ENCODE data around the gene MSLN. TPM values are rescaled to one million over a fixed set of nuclear protein-coding genes. Genes with fewer than 3 reads are reported as not detected.

Gene MSLN
- total RNA-seq, 4 donors from 2014 or later, result 0.79 to 5.4 (median 2.3) TPM

GRCh38 chr16:788399-789126, 28.0 kb downstream of the MSLN start, which contains the start of gene CHTF18:
TSS of gene CHTF18 (plus strand) at chr16:788620. CDS start at chr16:788685, 65 bp downstream.
- peak; percentile 27 for DNase-seq
- H3K9me3 ChIP-seq, result no peaks in the 10 kb centered on the region
- H3K27me3 ChIP-seq, result peaks cover 0 to under 1% (median 0%) of the 10 kb centered on the region in 4 donors
- H3K4me3 ChIP-seq, result peak within 1 kb of the TSS; percentile 80 to 99 (median 93)
- TF ChIP-seq CTCF (IDR thresholded peaks at IDR 0.05), result no peak
- no peak for TF ChIP-seq POLR2A (IDR thresholded peaks at IDR 0.05)
- H3K4me1 ChIP-seq, result peaks cover 24 to 48% (median 26%) of the 10 kb centered on the region in 3 donors
- intact Hi-C loops (cut with DNase I), result loop anchor here (5.0 kb wide), 1 partner anchor 76 kb away; no protein-coding TSS in a partner anchor
- WGBS, 2 donors, result no CpG with 5 or more reads among the region's 97 CpGs
- peaks cover 0 to 46% (median 0%) of the 10 kb centered on the region in 3 donors for H3K36me3 ChIP-seq
- H3K27ac ChIP-seq, result peak within 1 kb of the TSS; percentile 78 to 90 (median 84)

GRCh38 chr16:789191-789850, 28.8 kb downstream of the MSLN start:
- Histone ChIP-seq H3K27me3 (no peaks in the 10 kb centered on the region), H3K4me1 (peaks cover 20 to 41% (median 20%) of the 10 kb centered on the region in 3 donors), H3K4me3 (peak overlapping the region; percentile 75 to 99 (median 88)), H3K9me3 (no peaks in the 10 kb centered on the region), H3K36me3 (peaks cover 0 to 49% (median 0%) of the 10 kb centered on the region in 3 donors), H3K27ac (peak overlapping the region in 2 of 4 donors; percentile 69 to 83)
- intact Hi-C loops (cut with DNase I), result loop anchor here (5.0 kb wide), 1 partner anchor 77 kb away; no protein-coding TSS in a partner anchor
- no peak for TF ChIP-seq POLR2A (IDR thresholded peaks at IDR 0.05)
- TF ChIP-seq CTCF (IDR thresholded peaks at IDR 0.05), result no peak
- no peak for DNase-seq
- WGBS, 2 donors, result 72 to 80% methylated on average over 1 to 2 of the region's 33 CpGs

GRCh38 chr16:790086-790485, 29.6 kb downstream of the MSLN start:
- Histone ChIP-seq H3K36me3 (peaks cover 0 to 49% (median 0%) of the 10 kb centered on the region in 3 donors), H3K27me3 (no peaks in the 10 kb centered on the region), H3K27ac (no peak overlapping the region), H3K4me3 (no peak overlapping the region), H3K4me1 (peaks cover 20 to 41% (median 20%) of the 10 kb centered on the region in 3 donors), H3K9me3 (no peaks in the 10 kb centered on the region)
- intact Hi-C loops (cut with DNase I), result no loop called here
- DNase-seq, result no peak
- 83 to 97% methylated on average over 2 to 5 of the region's 17 CpGs for WGBS, 2 donors
- TF ChIP-seq POLR2A (IDR thresholded peaks at IDR 0.05) (no peak), CTCF (IDR thresholded peaks at IDR 0.05) (no peak)

GRCh38 chr16:791131-791530, 30.6 kb downstream of the MSLN start:
- Histone ChIP-seq H3K4me3 (no peak overlapping the region), H3K27ac (no peak overlapping the region), H3K4me1 (peaks cover 20 to 40% (median 20%) of the 10 kb centered on the region in 3 donors), H3K36me3 (peaks cover 0 to 43% (median 0%) of the 10 kb centered on the region in 3 donors), H3K9me3 (no peaks in the 10 kb centered on the region), H3K27me3 (peaks cover 0 to 4% (median 0%) of the 10 kb centered on the region in 4 donors)
- intact Hi-C loops (cut with DNase I), result no loop called here
- WGBS, 2 donors, result 90 to 92% methylated on average over 5 to 8 of the region's 23 CpGs
- no peak for DNase-seq
- TF ChIP-seq POLR2A (IDR thresholded peaks at IDR 0.05) (no peak), CTCF (IDR thresholded peaks at IDR 0.05) (no peak)

Data from esophagus squamous epithelium (tissue), 5 donors.